ENCODE results near the gene LMAN1.

DNA sequence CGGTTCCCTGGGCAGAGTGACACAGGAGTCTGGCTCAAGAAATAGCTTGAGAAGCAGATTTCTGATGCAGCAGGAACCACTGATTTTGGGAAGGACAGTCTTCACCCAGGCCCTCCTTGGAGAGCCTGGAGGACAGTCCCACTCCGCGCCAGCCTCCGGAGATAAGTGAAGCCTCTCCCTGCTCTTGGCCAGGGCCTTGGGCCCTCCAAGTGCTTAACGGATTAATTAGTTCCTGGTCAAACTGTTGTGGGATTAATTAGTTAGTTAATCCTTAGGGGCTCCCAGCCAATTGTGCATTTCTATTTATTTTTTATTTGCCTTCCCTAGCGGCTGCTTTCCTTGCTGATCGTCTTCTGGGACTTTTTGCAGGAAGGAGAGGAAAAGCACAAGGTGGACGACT is 60.2 kb downstream of the LMAN1 start:
- TF ChIP-seq, protein P1, sequence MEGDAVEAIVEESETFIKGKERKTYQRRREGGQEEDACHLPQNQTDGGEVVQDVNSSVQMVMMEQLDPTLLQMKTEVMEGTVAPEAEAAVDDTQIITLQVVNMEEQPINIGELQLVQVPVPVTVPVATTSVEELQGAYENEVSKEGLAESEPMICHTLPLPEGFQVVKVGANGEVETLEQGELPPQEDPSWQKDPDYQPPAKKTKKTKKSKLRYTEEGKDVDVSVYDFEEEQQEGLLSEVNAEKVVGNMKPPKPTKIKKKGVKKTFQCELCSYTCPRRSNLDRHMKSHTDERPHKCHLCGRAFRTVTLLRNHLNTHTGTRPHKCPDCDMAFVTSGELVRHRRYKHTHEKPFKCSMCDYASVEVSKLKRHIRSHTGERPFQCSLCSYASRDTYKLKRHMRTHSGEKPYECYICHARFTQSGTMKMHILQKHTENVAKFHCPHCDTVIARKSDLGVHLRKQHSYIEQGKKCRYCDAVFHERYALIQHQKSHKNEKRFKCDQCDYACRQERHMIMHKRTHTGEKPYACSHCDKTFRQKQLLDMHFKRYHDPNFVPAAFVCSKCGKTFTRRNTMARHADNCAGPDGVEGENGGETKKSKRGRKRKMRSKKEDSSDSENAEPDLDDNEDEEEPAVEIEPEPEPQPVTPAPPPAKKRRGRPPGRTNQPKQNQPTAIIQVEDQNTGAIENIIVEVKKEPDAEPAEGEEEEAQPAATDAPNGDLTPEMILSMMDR (IDR thresholded peaks at IDR 0.05; ENCODE audit: insufficient read depth, low read depth, low read length): no peak
- no peak for TF ChIP-seq EZH2 (IDR thresholded peaks at IDR 0.05; ENCODE audit: insufficient read depth, low read length)
